PC-3 (cell line): ENCODE measurements around the gene SPRED2. TPM values are rescaled to one million over a fixed set of nuclear protein-coding genes. Genes with fewer than 3 reads are reported as not detected.
A peak's percentile ranks its signal among the peaks of the same experiment; 100 is the strongest.

Experiments
- ATAC-seq: fragments of 200-7000 bp; cut with Tn5 transposase; 2 replicates; pipeline ENCODE4 v1.9.1; 2020; ENCODE audit warnings: mild to moderate bottlenecking, moderate library complexity
- Bru-seq: library from RNA; stranded (reverse); fragments of 400-500 nt; gene quantifications from one replicate; lab custom pipeline; 2021; lab: Mats Ljungman, UMichigan
- BruChase-seq, 2 experiments: library from RNA; stranded (reverse); fragments of 400-500 nt; gene quantifications; one replicate each; lab custom pipeline; 2021; lab: Mats Ljungman, UMichigan
- BruUV-seq: library from RNA; stranded (reverse); fragments of 400-500 nt; replicated peaks from 2 replicates; lab custom pipeline; 2021; lab: Mats Ljungman, UMichigan
- CTCF ChIA-PET: fragments of 300-600 bp; sonication (Branson Sonifier 250); formaldehyde crosslinking; loops from one replicate; lab custom pipeline; 2022; ENCODE audit warnings: antibody characterized with exemption; lab: Charles Lee
- POLR2A ChIA-PET: fragments of 300-600 bp; sonication (Branson Sonifier 250); formaldehyde crosslinking; loops from one replicate; lab custom pipeline; 2022; ENCODE audit warnings: antibody characterized with exemption; ENCODE audit not compliant: unreplicated experiment; lab: Charles Lee
- DNase-seq: peaks from one replicate; pipeline ENCODE4 v3.0.0-alpha.2; 2015
- H2AFZ ChIP-seq: fragments of 300-600 bp; sonication (generic); 2 replicates; pipeline ENCODE4 v1.6.0; 2016; ENCODE audit warnings: antibody characterized with exemption, low read length
- H3F3A ChIP-seq: fragments of 300-600 bp; sonication (generic); one replicate; pipeline ENCODE4 v1.6.0; 2017; ENCODE audit warnings: antibody characterized with exemption, low read length, control low read depth, mild to moderate bottlenecking; ENCODE audit not compliant: unreplicated experiment
- H3K27ac ChIP-seq: fragments of 300-600 bp; sonication (generic); 2 replicates; pipeline ENCODE4 v1.5.1; 2016; ENCODE audit warnings: mild to moderate bottlenecking, low read length
- H3K27me3 ChIP-seq: fragments of 300-600 bp; sonication (generic); 2 replicates; pipeline ENCODE4 v1.6.1; 2016; ENCODE audit warnings: low read length, mixed read lengths
- H3K36me3 ChIP-seq: fragments of 300-600 bp; sonication (generic); 2 replicates; pipeline ENCODE4 v1.6.1; 2016; ENCODE audit warnings: low read depth, mixed run types, low read length, mixed read lengths
- H3K4me1 ChIP-seq: fragments of 300-600 bp; sonication (generic); 2 replicates; pipeline ENCODE4 v1.5.1; 2016; ENCODE audit warnings: low read length; ENCODE audit not compliant: insufficient read depth
- H3K4me2 ChIP-seq: fragments of 300-600 bp; sonication (generic); 2 replicates; pipeline ENCODE4 v1.6.0; 2016; ENCODE audit warnings: low read length
- H3K4me3 ChIP-seq: fragments of 300-600 bp; sonication (generic); 2 replicates; pipeline ENCODE4 v1.5.1; 2016; ENCODE audit warnings: mild to moderate bottlenecking, low read length, mixed read lengths
- H3K79me2 ChIP-seq: fragments of 300-600 bp; sonication (generic); 2 replicates; pipeline ENCODE4 v1.6.1; 2017; ENCODE audit warnings: low read length, mixed read lengths
- H3K9ac ChIP-seq: fragments of 300-600 bp; sonication (generic); 2 replicates; pipeline ENCODE4 v1.6.0; 2016; ENCODE audit warnings: mild to moderate bottlenecking, low read length
- H3K9me2 ChIP-seq: fragments of 300-600 bp; sonication (generic); replicated peaks from 2 replicates; pipeline ENCODE4 v1.6.1; 2016; ENCODE audit warnings: mixed run types, low read length, mixed read lengths
- H3K9me3 ChIP-seq: fragments of 300-600 bp; sonication (generic); 2 replicates; pipeline ENCODE4 v1.6.1; 2016; ENCODE audit warnings: low read length, mixed read lengths
- H4K20me1 ChIP-seq: fragments of 300-600 bp; sonication (generic); 2 replicates; pipeline ENCODE4 v1.6.1; 2016; ENCODE audit warnings: low read length, mixed read lengths
- EZH2 ChIP-seq: fragments of 300-600 bp; sonication (generic); IDR thresholded peaks from one replicate; pipeline ENCODE4 v1.6.1; 2017; ENCODE audit warnings: antibody characterized with exemption, mild to moderate bottlenecking, low read length; ENCODE audit not compliant: unreplicated experiment
- EZH2phosphoT487 ChIP-seq: fragments of 300-600 bp; sonication (generic); IDR thresholded peaks from 2 replicates; pipeline ENCODE4 v1.6.1; 2018; ENCODE audit warnings: mild to moderate bottlenecking, antibody characterized with exemption, low read length, borderline replicate concordance
- intact Hi-C: fragments of 100-400 bp; cut with micrococcal nuclease; formaldehyde crosslinking; loops from 2 replicates; pipeline ENCODE4 v1.9.0; 2023
- long read RNA-seq: library from polyadenylated mRNA; unstranded; transcript quantifications from one replicate; pipeline ENCODE4 v2.0.0, GENCODE V29; 2021; ENCODE audit not compliant: unreplicated experiment
- total RNA-seq: library from RNA; depleted of rRNA; stranded (reverse); fragments of >200 nt; gene quantifications from 2 replicates; pipeline ENCODE4 v1.2.3, GENCODE V29; 2014; rRNA removed
- TF ChIP-seq, protein P1 (sequence below): fragments of 300-600 bp; sonication (generic); conservative IDR thresholded peaks from 2 replicates; pipeline ENCODE4 v1.5.1; 2017; ENCODE audit warnings: antibody characterized with exemption, low read depth, mild to moderate bottlenecking, low read length

The SPRED2 gene, protein sequence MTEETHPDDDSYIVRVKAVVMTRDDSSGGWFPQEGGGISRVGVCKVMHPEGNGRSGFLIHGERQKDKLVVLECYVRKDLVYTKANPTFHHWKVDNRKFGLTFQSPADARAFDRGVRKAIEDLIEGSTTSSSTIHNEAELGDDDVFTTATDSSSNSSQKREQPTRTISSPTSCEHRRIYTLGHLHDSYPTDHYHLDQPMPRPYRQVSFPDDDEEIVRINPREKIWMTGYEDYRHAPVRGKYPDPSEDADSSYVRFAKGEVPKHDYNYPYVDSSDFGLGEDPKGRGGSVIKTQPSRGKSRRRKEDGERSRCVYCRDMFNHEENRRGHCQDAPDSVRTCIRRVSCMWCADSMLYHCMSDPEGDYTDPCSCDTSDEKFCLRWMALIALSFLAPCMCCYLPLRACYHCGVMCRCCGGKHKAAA
- total RNA-seq: 16.2 and 18.1 TPM in 2 replicates
- percentile 97 among the genes with signal in this experiment for Bru-seq, nascent RNA
- percentile 89 among the genes with signal in this experiment for BruChase-seq, experiment 1, labeled RNA remaining after a 6-hour chase
- BruChase-seq, experiment 2, labeled RNA remaining after a 2-hour chase: percentile 94 among the genes with signal in this experiment
- long read RNA-seq, full-length matches to known transcripts: 13 of 122 reads
- long read RNA-seq, partial matches to known transcripts: 8 of 122 reads
- long read RNA-seq, other reads (novel, unspliced or antisense): 101 of 122 reads

DNA sequence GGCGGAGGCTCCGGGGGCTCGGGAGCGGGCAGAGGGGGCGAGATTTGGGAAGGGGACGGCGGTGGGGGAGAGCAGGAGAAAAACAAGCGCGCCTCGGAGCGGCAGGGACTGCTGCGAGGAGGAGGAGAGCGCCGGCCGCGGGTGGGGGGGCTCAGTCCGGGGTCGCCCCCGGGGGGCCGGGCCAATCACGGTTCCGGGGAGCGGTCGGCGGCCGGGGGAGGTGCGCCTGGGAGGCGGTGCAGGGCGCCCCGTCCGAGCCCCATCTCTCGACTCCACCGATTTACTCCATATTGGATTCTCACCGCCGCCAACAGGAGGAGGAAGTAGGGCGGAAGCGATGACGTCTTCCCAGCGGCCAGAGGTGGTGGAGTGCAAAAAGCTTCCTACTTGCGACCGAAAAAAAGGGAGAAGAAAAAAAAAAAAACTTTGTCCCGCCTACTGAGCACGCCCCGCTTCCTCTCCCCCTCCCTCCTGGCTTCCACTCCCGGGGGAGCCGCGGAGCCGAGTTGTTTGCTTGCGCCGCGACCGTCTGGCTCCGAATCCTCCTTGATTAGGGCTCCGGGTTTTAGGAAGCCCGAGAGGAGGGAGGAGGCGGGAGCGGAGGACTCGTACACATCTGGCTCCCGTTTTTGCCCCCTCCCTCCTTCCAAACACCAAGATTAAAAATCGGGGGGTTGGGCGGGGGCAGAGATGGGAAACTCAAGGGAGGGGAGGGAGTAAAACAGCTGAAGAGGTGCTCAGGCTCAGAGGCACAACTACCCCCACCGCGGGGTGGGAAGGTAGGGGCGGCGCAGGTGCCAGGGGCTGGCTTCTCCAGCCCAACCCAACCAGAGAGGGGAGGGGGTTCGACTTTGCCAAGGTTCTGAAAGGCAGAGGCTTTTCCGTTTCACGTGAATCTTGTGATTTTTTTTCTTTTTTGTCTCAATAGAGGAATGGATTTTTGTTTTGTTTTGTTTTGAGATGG is at the start of gene SPRED2:
TSS of gene SPRED2 (minus strand) at position 373 of the 964 bp plus-strand sequence. CDS start 612 bp downstream, outside the sequence.
- intact Hi-C loops: loop anchor here (1.0 kb wide), 2 partner anchors 65 to 112 kb away; no protein-coding TSS in a partner anchor
- POLR2A ChIA-PET: interaction anchor here (0.6 kb wide), 3 partner anchors 57 to 109 kb away, joined by 3 to 6 read pairs (median 4); no protein-coding TSS in a partner anchor
- no TSS peak for BruUV-seq

DNA sequence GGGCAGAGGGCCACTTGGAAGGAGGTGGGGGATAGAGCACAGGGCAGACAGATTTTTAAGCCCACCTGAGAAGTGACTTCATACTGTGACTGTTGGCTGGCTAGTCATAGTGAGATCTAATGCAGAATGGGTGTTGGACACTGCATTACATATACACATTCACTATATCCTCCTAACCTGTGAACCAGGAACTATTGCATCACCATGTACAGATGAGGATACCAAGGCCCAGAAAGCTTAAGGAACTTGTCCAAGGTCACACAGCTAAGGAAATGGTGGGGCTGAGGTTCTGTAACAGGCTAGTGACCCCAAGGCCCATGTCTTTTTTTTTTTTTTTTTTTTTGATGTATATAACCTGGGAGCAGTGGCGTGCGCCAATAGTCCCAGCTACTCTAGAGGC is 49.6 kb upstream of the SPRED2 start:
- ChIA-PET CTCF (no interaction called here), POLR2A (no interaction called here)
- TF ChIP-seq, protein P1, sequence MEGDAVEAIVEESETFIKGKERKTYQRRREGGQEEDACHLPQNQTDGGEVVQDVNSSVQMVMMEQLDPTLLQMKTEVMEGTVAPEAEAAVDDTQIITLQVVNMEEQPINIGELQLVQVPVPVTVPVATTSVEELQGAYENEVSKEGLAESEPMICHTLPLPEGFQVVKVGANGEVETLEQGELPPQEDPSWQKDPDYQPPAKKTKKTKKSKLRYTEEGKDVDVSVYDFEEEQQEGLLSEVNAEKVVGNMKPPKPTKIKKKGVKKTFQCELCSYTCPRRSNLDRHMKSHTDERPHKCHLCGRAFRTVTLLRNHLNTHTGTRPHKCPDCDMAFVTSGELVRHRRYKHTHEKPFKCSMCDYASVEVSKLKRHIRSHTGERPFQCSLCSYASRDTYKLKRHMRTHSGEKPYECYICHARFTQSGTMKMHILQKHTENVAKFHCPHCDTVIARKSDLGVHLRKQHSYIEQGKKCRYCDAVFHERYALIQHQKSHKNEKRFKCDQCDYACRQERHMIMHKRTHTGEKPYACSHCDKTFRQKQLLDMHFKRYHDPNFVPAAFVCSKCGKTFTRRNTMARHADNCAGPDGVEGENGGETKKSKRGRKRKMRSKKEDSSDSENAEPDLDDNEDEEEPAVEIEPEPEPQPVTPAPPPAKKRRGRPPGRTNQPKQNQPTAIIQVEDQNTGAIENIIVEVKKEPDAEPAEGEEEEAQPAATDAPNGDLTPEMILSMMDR: no peak
- TF ChIP-seq EZH2phosphoT487 (no peak), EZH2 (no peak)
- intact Hi-C loops: no loop called here
- no peaks in the 10 kb centered on the region for H3K9me3 ChIP-seq
- no peaks in the 10 kb centered on the region for H3K9me2 ChIP-seq
- no peaks in the 10 kb centered on the region for H4K20me1 ChIP-seq
- no peak overlapping the region for H2AFZ ChIP-seq
- ATAC-seq: no peak
- no peaks in the 10 kb centered on the region for H3K27me3 ChIP-seq
- no peak for DNase-seq
- H3K4me2 ChIP-seq: no peak overlapping the region
- no peak overlapping the region for H3K4me3 ChIP-seq
- no peak overlapping the region for H3K27ac ChIP-seq
- H3K4me1 ChIP-seq: no peaks in the 10 kb centered on the region
- no peaks in the 10 kb centered on the region for H3K36me3 ChIP-seq
- no peaks in the 10 kb centered on the region for H3F3A ChIP-seq
- H3K79me2 ChIP-seq: no peaks in the 10 kb centered on the region
- BruUV-seq: no TSS peak
- no peak overlapping the region for H3K9ac ChIP-seq

More for the DNA sequence above, at the start of gene SPRED2:
- peaks cover 28% of the 10 kb centered on the region for H4K20me1 ChIP-seq
- H2AFZ ChIP-seq: peak within 1 kb of the TSS; percentile 94
- H3K27me3 ChIP-seq: no peaks in the 10 kb centered on the region
- ATAC-seq (peak; percentile 18), DNase-seq (peak; percentile 95)
- H3K9ac ChIP-seq: peak within 1 kb of the TSS; percentile 90
- H3K9me2 ChIP-seq: no peaks in the 10 kb centered on the region
- H3K9me3 ChIP-seq: no peaks in the 10 kb centered on the region
- peaks cover 57% of the 10 kb centered on the region for H3K79me2 ChIP-seq
- H3K4me1 ChIP-seq: peaks cover 25% of the 10 kb centered on the region
- TF ChIP-seq EZH2 (no peak), EZH2phosphoT487 (no peak)
- TF ChIP-seq, protein P1: no peak
- H3K27ac ChIP-seq: peak within 1 kb of the TSS; percentile 68
- peak within 1 kb of the TSS; percentile 99 for H3K4me3 ChIP-seq
- no peaks in the 10 kb centered on the region for H3F3A ChIP-seq
- peaks cover 8% of the 10 kb centered on the region; the same call in 1 of the 2 replicates for H3K36me3 ChIP-seq
- CTCF ChIA-PET: interaction anchor here (0.6 to 0.9 kb wide), 3 partner anchors 49 to 113 kb away, joined by 3 to 7 read pairs (median 4); no protein-coding TSS in a partner anchor
- H3K4me2 ChIP-seq: peak within 1 kb of the TSS; percentile 97
